Measurements from ENCODE around the gene AIG1. TPM values are rescaled to one million over a fixed set of nuclear protein-coding genes. Genes with fewer than 3 reads are reported as not detected.

Gene AIG1
- total and polyA plus RNA-seq, 2 donors (not counting 1 experiment from before 2014, with no cell fraction given), result 40.6 to 42.2 TPM

- Histone ChIP-seq H3K4me2 (ENCODE audit: extremely low read depth, insufficient read depth, low read length) (no peak overlapping the region), H3K79me2 (ENCODE audit: control insufficient read depth, insufficient read depth, low read length) (no peaks in the 10 kb centered on the region), H2AFZ (ENCODE audit: low read length) (no peak overlapping the region), H3K9me3 (ENCODE audit: control insufficient read depth, insufficient read depth, low read depth, low read length) (no peaks in the 10 kb centered on the region), H3K27me3 (ENCODE audit: control insufficient read depth, insufficient read depth, low read length) (no peaks in the 10 kb centered on the region), H3K4me3 (replicated peaks in 1 of 4; ENCODE audit: control extremely low read depth in 1 of 4, insufficient read depth in 1 of 4, low read depth in 3 of 4, low read length in 4 of 4) (no peak overlapping the region), H4K20me1 (ENCODE audit: control insufficient read depth, extremely low read depth, insufficient read depth, low read length) (no peaks in the 10 kb centered on the region), H3K36me3 (ENCODE audit: control insufficient read depth, insufficient read depth, low read length) (no peaks in the 10 kb centered on the region), H3K4me1 (ENCODE audit: control insufficient read depth, extremely low read depth, insufficient read depth, low read length) (peaks cover 4% of the 10 kb centered on the region), H3K27ac (ENCODE audit: insufficient read depth, low read length) (no peak overlapping the region), H3K9ac (ENCODE audit: insufficient read depth, low read length) (no peak overlapping the region)
- no peak for DNase-seq (ENCODE audit: low read depth in 2 of 2)
- TF ChIP-seq EZH2 (IDR thresholded peaks at IDR 0.05; ENCODE audit: low read length, missing control alignments) (no peak), CTCF (conservative IDR thresholded peaks at IDR 0.05 in 1 of 2, IDR thresholded peaks at IDR 0.05 in 1 of 2; ENCODE audit: low read depth in 1 of 2, low read length in 2 of 2) (no peak)
Measured at GRCh38 chr6:143224516-143224915, 163.8 kb downstream of the AIG1 start.

- Histone ChIP-seq H3K36me3 (ENCODE audit: control insufficient read depth, insufficient read depth, low read length) (no peaks in the 10 kb centered on the region), H2AFZ (ENCODE audit: low read length) (no peak overlapping the region), H4K20me1 (ENCODE audit: control insufficient read depth, extremely low read depth, insufficient read depth, low read length) (no peaks in the 10 kb centered on the region), H3K27me3 (ENCODE audit: control insufficient read depth, insufficient read depth, low read length) (no peaks in the 10 kb centered on the region), H3K9me3 (ENCODE audit: control insufficient read depth, insufficient read depth, low read depth, low read length) (no peaks in the 10 kb centered on the region), H3K4me2 (ENCODE audit: extremely low read depth, insufficient read depth, low read length) (no peak overlapping the region), H3K9ac (ENCODE audit: insufficient read depth, low read length) (no peak overlapping the region), H3K4me3 (replicated peaks in 1 of 4; ENCODE audit: control extremely low read depth in 1 of 4, insufficient read depth in 1 of 4, low read depth in 3 of 4, low read length in 4 of 4) (no peak overlapping the region), H3K27ac (ENCODE audit: insufficient read depth, low read length) (no peak overlapping the region), H3K79me2 (ENCODE audit: control insufficient read depth, insufficient read depth, low read length) (no peaks in the 10 kb centered on the region), H3K4me1 (ENCODE audit: control insufficient read depth, extremely low read depth, insufficient read depth, low read length) (peaks cover 4% of the 10 kb centered on the region)
- DNase-seq (ENCODE audit: low read depth in 2 of 2), result no peak
- TF ChIP-seq EZH2 (IDR thresholded peaks at IDR 0.05; ENCODE audit: low read length, missing control alignments) (no peak), CTCF (conservative IDR thresholded peaks at IDR 0.05 in 1 of 2, IDR thresholded peaks at IDR 0.05 in 1 of 2; ENCODE audit: low read depth in 1 of 2, low read length in 2 of 2) (no peak)
Measured at GRCh38 chr6:143225929-143226328, 165.2 kb downstream of the AIG1 start.

- H3K9me3 ChIP-seq (ENCODE audit: control insufficient read depth, insufficient read depth, low read depth, low read length), result no peaks in the 10 kb centered on the region
- H3K36me3 ChIP-seq (ENCODE audit: control insufficient read depth, insufficient read depth, low read length), result no peaks in the 10 kb centered on the region
- H3K4me1 ChIP-seq (ENCODE audit: control insufficient read depth, extremely low read depth, insufficient read depth, low read length), result peaks cover 4% of the 10 kb centered on the region
- H3K4me2 ChIP-seq (ENCODE audit: extremely low read depth, insufficient read depth, low read length), result no peak overlapping the region
- no peak for DNase-seq (ENCODE audit: low read depth in 2 of 2)
- TF ChIP-seq CTCF (conservative IDR thresholded peaks at IDR 0.05 in 1 of 2, IDR thresholded peaks at IDR 0.05 in 1 of 2; ENCODE audit: low read depth in 1 of 2, low read length in 2 of 2) (no peak), EZH2 (IDR thresholded peaks at IDR 0.05; ENCODE audit: low read length, missing control alignments) (no peak)
- H3K79me2 ChIP-seq (ENCODE audit: control insufficient read depth, insufficient read depth, low read length), result no peaks in the 10 kb centered on the region
- no peak overlapping the region for H3K27ac ChIP-seq (ENCODE audit: insufficient read depth, low read length)
- H3K27me3 ChIP-seq (ENCODE audit: control insufficient read depth, insufficient read depth, low read length), result no peaks in the 10 kb centered on the region
- H3K9ac ChIP-seq (ENCODE audit: insufficient read depth, low read length), result no peak overlapping the region
- no peak overlapping the region for H3K4me3 ChIP-seq (replicated peaks in 1 of 4; ENCODE audit: control extremely low read depth in 1 of 4, insufficient read depth in 1 of 4, low read depth in 3 of 4, low read length in 4 of 4)
- no peaks in the 10 kb centered on the region for H4K20me1 ChIP-seq (ENCODE audit: control insufficient read depth, extremely low read depth, insufficient read depth, low read length)
- H2AFZ ChIP-seq (ENCODE audit: low read length), result no peak overlapping the region
Measured at GRCh38 chr6:143227675-143228074, 167.0 kb downstream of the AIG1 start.
